HEK293T (cell line): ENCODE data around the gene PSG2.
"Not testable (repeated sequence)": the region's sequence is repeated elsewhere in the genome, so short reads cannot be mapped to it uniquely, and the experiment has no call there.

Source experiments
- BHLHE40 ChIP-seq: fragments of 450-650 bp; IDR thresholded peaks from 2 replicates; pipeline ENCODE4 v1.6.1; 2016; ENCODE audit warnings: mild to moderate bottlenecking, moderate library complexity, borderline replicate concordance
- CTBP1 ChIP-seq: fragments of 450-650 bp; IDR thresholded peaks from 2 replicates; pipeline ENCODE4 v1.6.1; 2016; ENCODE audit warnings: borderline replicate concordance
- ELF4 ChIP-seq: fragments of 450-650 bp; IDR thresholded peaks from 2 replicates; pipeline ENCODE4 v1.6.1; 2017; ENCODE audit warnings: antibody characterized with exemption
- FOXA1 ChIP-seq: fragments of 450-650 bp; IDR thresholded peaks from 2 replicates; pipeline ENCODE4 v1.6.1; 2016; ENCODE audit warnings: mild to moderate bottlenecking
- FOXM1 ChIP-seq: fragments of 450-650 bp; IDR thresholded peaks from 2 replicates; pipeline ENCODE4 v1.6.1; 2017; ENCODE audit warnings: mild to moderate bottlenecking, borderline replicate concordance
- NFRKB ChIP-seq: fragments of 450-650 bp; IDR thresholded peaks from 2 replicates; pipeline ENCODE4 v1.6.1; 2016; ENCODE audit warnings: mild to moderate bottlenecking, moderate library complexity
- SP1 ChIP-seq: fragments of 450-650 bp; IDR thresholded peaks from 2 replicates; pipeline ENCODE4 v1.6.1; 2017
- SUZ12 ChIP-seq: fragments of 450-650 bp; IDR thresholded peaks from 2 replicates; pipeline ENCODE4 v1.6.1; 2016; ENCODE audit warnings: mild to moderate bottlenecking
- TARDBP ChIP-seq: fragments of 450-650 bp; IDR thresholded peaks from 2 replicates; pipeline ENCODE4 v1.6.1; 2016
- TF ChIP-seq, protein P1 (sequence below): fragments of 450-650 bp; IDR thresholded peaks from 2 replicates; pipeline ENCODE4 v1.6.1; 2016

DNA sequence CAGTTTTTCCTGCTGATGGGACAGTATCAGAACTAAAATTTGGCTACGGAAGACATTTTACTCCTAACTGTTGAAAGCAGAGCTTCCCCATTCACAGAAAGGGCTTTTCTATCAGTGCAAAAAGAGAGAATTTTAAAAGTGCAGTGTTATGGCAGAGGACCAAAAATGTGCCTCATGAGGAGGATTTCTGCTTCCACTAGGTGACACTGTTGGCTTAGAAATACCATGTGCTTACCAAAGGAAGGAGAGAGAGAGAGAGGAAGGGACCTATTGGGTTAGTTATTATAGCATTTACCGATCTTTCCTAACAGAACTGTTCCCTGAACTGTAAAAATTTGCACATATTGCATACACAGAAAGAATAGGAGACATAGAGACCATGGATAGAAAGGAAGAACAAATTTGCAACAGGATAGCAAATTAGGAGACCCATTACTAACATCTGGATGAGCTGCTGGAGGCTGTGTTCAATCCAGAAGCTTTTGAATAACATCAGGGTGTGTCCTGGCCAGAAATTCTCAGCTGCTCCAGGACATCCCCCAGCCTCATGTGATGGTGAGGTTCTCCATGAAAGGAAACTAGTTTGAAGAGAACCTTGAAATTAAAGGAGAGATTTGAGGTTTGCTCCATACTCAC lies 21.8 kb upstream of the PSG2 start:
- TF ChIP-seq BHLHE40, TARDBP, FOXA1, SP1, ELF4, SUZ12, NFRKB, FOXM1, CTBP1: not testable (repeated sequence)
- TF ChIP-seq, protein P1, sequence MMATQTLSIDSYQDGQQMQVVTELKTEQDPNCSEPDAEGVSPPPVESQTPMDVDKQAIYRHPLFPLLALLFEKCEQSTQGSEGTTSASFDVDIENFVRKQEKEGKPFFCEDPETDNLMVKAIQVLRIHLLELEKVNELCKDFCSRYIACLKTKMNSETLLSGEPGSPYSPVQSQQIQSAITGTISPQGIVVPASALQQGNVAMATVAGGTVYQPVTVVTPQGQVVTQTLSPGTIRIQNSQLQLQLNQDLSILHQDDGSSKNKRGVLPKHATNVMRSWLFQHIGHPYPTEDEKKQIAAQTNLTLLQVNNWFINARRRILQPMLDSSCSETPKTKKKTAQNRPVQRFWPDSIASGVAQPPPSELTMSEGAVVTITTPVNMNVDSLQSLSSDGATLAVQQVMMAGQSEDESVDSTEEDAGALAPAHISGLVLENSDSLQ = not testable (repeated sequence)
